ENCODE measurements around the gene TBX5.
A peak's percentile ranks its signal among the peaks of the same experiment; 100 is the strongest.

The TBX5 gene

GRCh38 chr12:114430306-114430705 lies 24.4 kb upstream of the TBX5 start:
- DNase-seq: no peak

GRCh38 chr12:114425031-114425626 lies 19.2 kb upstream of the TBX5 start:
- DNase-seq: no peak

DNA sequence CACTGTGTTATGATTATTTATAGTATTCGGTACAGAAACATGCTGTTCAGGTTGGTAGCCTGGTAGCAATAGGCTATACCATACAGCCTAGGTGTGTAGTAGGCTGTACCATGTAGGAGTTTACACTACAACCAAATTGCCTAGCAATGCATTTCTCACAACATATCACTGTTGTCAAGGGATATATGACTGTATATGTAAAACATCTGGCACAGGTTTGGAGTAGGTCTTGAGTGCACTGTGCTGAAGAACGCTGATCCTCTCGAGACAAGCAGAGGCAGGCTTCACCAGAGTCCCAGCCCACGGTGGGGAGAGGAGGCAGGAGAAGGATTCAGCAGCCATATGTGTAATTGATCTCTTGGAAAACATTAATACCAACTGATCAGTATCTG lies 15.0 kb upstream of the TBX5 start:
- DNase-seq: peak; percentile 23

- no peak for DNase-seq
Observed at GRCh38 chr12:114420182-114420943, 14.4 kb upstream of the TBX5 start.

GRCh38 chr12:114416028-114416427 lies 10.1 kb upstream of the TBX5 start:
- no peak for DNase-seq

GRCh38 chr12:114415525-114415868 lies 9.6 kb upstream of the TBX5 start:
- DNase-seq: no peak

GRCh38 chr12:114414866-114415524 lies 9.1 kb upstream of the TBX5 start:
- no peak for DNase-seq

DNA sequence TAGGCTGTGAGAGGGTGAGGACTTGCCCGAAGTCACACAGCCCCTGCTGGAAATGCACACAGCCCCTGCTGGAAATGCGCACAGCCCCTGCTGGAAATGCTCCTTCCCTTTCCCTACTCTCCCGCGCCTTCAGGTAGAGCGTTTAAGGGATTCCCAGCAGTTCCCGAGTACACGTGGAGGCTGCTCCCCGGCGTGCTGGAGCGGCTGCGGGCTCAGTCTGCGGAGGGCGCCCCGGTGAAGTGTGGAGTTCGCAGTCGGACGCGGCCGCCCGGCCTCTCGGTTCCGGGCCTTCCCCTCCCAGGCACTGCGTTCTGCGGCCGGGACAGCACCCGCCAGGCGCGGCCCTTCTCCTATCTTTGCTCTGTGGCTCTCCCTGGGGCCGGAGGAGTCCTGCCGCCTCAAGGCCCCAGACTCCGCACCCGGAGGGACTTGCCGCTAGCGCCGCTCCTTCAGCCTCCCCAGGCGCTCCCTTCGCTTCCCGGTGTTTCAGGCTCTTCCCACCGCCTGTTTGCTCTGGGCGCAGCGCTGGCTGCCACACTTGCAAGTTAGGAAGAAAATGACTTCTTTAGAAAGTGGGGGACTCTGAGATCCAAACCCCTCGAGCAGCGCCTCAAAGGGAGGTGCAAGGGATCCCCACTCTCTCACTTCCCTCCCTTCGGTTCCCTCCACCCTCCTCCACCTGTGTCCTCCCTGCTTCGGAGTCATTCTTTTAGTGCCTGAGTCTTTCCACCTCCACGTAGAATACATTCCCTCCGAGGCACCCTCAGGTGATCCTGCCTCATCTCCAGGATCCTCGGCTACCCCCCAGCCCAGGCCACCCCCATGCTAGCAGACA lies 8.3 kb upstream of the TBX5 start:
- DNase-seq: no peak

DNA sequence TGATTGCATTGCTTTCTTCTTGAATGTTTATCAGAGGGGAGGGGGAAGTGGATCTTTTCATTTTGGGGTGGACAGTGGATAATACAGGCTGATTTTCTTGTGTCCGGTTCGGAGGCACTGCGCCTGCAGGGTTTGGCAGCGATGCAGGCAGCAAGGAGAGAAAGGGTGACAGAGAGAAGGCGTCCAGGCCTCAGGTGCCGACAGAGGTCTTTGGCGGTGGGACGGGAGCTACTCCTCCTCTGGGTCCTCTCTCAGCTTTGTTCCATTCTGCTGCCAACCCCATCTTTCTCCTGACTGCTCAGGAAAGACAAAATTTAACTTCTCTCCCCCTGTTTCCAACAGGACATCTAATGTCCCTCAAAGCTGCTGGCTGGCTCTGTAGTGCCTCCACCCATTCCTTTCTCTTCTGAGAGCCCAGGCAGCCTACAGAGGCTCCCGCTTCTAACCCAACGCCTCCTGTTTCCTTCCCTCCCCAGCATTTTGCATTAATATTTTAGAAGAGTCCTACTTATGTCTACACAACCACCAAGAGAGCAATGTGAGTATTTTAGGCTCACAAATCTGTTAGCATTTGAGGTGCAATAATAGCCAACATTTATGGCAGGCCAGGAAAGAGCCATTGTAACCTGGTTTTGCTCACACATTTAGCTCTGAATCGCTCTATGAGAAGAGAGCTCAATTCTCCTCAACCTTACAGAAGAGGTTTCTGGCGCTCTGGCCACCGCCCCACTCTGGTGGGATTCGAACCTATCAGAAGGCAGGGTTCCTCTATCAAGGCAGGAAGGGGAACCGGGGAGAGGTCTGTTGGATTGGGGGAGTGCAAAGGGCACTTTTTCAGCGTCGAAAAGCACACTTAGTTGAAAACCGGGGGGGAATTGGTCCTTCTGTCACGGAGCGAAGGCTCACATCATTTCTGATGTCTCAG lies 7.1 kb upstream of the TBX5 start:
- DNase-seq: no peak

GRCh38 chr12:114412307-114412706 lies 6.4 kb upstream of the TBX5 start:
- no peak for DNase-seq

GRCh38 chr12:114411071-114411837 lies 5.3 kb upstream of the TBX5 start:
- no peak for DNase-seq

DNA sequence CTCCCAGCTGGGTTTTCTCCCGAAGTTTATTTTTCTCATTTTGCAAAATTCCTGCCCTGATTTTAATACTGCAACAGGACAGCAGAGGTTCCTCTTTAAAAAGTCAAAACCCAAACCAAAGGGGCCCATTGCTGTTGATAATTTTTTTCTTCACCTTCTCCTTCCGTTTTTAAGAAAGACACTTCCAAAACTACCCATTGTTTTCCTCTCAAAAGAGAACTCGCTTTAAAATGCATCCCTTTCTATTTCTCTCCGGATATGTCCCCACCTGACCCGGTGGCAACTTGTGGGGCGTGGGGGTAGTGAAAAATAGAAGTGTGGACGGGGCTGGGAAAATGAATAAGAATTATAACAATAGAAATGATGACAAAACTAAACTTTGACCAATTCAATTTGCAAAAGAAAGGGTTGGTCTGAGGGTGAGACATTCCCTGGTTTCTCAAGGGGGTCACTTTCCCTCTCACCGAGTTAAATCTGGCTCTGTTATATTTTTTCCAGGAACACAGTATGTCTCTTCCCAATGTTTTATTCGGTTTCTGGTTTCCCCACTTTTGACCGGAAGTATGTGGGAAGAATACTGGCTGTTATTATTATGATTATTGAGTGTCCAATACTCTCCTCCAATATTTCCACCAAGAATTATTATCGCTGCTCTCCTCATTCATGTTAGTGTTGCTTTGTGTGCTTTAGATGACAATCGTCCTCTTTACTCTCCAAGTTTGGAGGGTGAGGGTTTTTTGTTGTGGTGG lies 4.1 kb upstream of the TBX5 start:
- no peak for DNase-seq

GRCh38 chr12:114408886-114409851 lies 3.2 kb upstream of the TBX5 start:
- DNase-seq: no peak

DNA sequence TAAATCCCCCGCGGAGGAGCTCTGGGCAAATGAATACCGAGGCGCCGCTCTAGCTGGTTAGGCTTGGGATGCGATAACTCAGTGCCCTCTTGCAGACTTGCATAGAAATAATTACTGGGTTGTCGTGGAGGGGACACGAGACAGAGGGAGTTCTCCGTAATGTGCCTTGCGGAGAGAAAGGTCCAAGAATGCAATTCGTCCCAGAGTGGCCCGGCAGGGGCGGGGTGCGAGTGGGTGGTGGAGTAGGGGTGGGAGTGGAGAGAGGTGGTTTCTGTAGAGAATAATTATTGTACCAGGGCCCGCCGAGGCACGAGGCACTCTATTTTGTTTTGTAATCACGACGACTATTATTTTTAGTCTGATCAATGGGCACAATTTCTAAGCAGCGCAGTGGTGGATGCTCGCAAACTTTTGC lies 2.5 kb upstream of the TBX5 start:
- no peak for DNase-seq

- DNase-seq: no peak
Observed at GRCh38 chr12:114407842-114408411, 2.0 kb upstream of the TBX5 start.

- DNase-seq: no peak
Observed at GRCh38 chr12:114406984-114407841, 1.3 kb upstream of the TBX5 start.

DNA sequence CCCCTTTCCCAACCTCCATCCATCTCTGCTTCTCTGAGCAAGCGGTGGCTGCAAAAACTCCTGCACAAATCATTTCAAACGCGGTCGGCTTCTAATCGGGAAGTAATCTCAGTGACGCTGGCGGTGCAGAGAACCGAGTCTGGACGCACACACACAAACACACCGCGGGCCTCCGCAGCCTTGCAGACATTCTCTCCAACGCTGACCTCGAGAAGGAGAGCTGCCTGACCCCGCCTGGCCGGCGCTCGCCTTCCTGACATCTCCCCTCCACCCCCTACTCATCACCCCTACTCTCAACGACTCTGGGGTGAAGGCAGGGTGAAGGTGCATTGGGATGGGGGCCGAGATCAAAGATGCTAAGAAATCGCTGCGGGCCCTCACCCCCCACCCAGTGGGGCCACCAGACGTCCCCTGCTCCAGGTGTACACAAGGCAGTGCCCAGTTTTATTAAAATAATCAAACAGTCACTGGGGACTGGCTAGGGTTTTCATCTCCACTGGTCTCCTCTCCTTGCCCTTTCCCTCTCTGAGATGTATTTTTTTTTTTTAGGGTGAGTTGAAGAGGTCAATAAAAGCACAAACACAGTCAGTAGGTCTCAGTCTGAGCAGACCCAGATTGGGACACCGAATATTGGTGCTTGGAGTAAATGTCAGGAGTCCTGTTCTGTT lies 506 bp upstream of the TBX5 start:
- DNase-seq: no peak

All from DMS79 (cell line).